Activated CD4-positive, alpha-beta T cell treated with anti-CD3 and anti-CD28 coated beads for 36 hours (primary cell): ENCODE measurements around the gene AKT1S1. TPM values are rescaled to one million over a fixed set of nuclear protein-coding genes. Genes with fewer than 3 reads are reported as not detected.
A peak's percentile ranks its signal among the peaks of the same experiment; 100 is the strongest.

Experiments
- ATAC-seq: fragments of 200-7000 bp; cut with Tn5 transposase; one replicate; pipeline ENCODE4 v1.10.0; 2021; ENCODE audit warnings: mild to moderate bottlenecking, moderate library complexity
- CTCF ChIA-PET: fragments of 350-600 bp; sonication (Branson Sonifier 250); formaldehyde crosslinking; loops from one replicate; lab custom pipeline; 2021; ENCODE audit warnings: antibody characterized with exemption; lab: Charles Lee
- POLR2A ChIA-PET: fragments of 350-600 bp; sonication (Branson Sonifier 250); formaldehyde crosslinking; loops from one replicate; lab custom pipeline; 2021; ENCODE audit warnings: antibody characterized with exemption, inconsistent platforms; lab: Charles Lee
- DNase-seq: peaks from one replicate; pipeline ENCODE4 v3.0.0-alpha.2; 2020
- H3K27ac Mint-ChIP-seq: one replicate; pipeline ENCODE4 v1.8.0; 2021; ENCODE audit warnings: mixed read lengths
- H3K27me3 Mint-ChIP-seq: one replicate; pipeline ENCODE4 v1.8.0; 2021; ENCODE audit warnings: mixed read lengths
- H3K36me3 Mint-ChIP-seq: one replicate; pipeline ENCODE4 v1.8.0; 2021; ENCODE audit warnings: low read depth, mixed read lengths
- H3K4me1 Mint-ChIP-seq: one replicate; pipeline ENCODE4 v1.8.0; 2021; ENCODE audit warnings: mixed read lengths
- H3K4me3 Mint-ChIP-seq: one replicate; pipeline ENCODE4 v1.8.0; 2021; ENCODE audit warnings: mild to moderate bottlenecking, moderate library complexity, mixed read lengths
- H3K9me3 Mint-ChIP-seq: one replicate; pipeline ENCODE4 v1.8.0; 2021; ENCODE audit warnings: low read depth, mixed read lengths
- intact Hi-C, 2 experiments: fragments of 100-400 bp; cut with DNase I in 1 of 2; cut with micrococcal nuclease in 1 of 2; formaldehyde crosslinking; loops; one replicate each; pipeline versions ENCODE4 v1.14.2 to v1.15.1; 2022 to 2024; cut with DNase I, micrococcal nuclease
- total RNA-seq, 2 experiments: library from RNA; stranded (reverse); gene quantifications; one replicate each; pipeline ENCODE4 v1.2.3, GENCODE V29; 2021

Gene AKT1S1
- total RNA-seq, 2 experiments from 2014 or later = 16.1 to 20.3 TPM

DNA sequence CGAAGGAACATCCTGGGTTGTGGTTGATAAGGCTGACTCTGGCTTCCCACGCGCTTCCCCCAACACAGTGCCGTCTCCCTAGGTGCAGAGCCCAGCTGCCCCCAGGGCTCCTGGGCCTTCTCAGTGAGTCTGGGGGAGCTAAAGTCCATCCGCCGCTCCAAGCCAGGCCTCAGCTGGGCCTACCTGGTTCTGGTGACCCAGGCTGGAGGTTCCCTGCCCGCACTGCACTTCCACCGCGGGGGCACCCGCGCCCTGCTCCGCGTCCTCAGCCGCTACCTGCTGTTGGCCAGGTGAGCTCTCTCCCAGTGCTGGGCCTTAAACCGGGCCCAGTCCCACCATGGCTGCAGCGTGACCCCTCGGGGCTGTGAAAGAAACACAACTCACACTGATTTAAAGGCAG is 4.0 kb upstream of the AKT1S1 start:
- DNase-seq = no peak
- ATAC-seq = no peak
- Mint-ChIP-seq H3K36me3 (peaks cover 47% of the 10 kb centered on the region), H3K4me1 (peaks cover 14% of the 10 kb centered on the region), H3K4me3 (no peak overlapping the region), H3K27ac (no peak overlapping the region), H3K27me3 (no peaks in the 10 kb centered on the region), H3K9me3 (no peaks in the 10 kb centered on the region)
- intact Hi-C loops = no loop called here
- CTCF ChIA-PET = no interaction called here
- POLR2A ChIA-PET = no interaction called here

DNA sequence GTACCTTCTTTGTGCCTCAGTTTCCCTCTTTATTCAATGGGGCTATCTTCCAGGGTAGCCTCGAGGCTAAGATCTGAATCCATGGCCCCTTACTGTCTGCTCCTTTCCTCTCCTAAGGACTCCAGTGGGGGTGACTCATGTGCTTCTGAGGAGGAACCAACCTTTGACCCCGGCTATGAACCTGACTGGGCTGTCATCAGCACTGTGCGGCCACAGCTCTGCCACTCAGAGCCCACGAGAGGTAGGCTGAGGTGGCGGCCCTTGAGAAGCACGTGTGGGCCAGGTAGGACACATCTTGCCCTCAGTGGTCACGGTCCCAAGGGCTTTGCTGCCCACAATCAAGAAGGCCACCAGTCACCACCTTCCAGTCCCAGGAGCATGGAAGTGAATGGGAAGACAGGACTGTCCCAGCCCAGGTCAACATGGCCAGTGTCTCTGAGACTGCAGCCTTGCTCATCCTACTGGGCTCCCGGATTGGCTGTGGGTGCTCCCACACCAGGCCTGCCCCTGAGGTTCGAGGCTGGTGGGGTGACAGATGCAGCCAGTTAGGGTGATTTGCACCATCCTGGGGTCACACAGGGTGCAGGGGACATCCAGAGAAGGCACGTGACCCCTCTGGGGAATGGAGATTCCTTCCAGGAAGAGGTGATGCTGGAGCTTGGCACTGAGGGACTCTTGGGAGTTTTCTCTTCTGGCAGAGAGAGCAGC is 3.2 kb upstream of the AKT1S1 start:
- intact Hi-C loops = no loop called here
- Mint-ChIP-seq H3K4me3 (no peak overlapping the region), H3K9me3 (no peaks in the 10 kb centered on the region), H3K4me1 (peaks cover 16% of the 10 kb centered on the region), H3K27ac (no peak overlapping the region), H3K36me3 (peaks cover 47% of the 10 kb centered on the region), H3K27me3 (no peaks in the 10 kb centered on the region)
- ChIA-PET POLR2A (no interaction called here), CTCF (no interaction called here)
- DNase-seq = no peak
- no peak for ATAC-seq

DNA sequence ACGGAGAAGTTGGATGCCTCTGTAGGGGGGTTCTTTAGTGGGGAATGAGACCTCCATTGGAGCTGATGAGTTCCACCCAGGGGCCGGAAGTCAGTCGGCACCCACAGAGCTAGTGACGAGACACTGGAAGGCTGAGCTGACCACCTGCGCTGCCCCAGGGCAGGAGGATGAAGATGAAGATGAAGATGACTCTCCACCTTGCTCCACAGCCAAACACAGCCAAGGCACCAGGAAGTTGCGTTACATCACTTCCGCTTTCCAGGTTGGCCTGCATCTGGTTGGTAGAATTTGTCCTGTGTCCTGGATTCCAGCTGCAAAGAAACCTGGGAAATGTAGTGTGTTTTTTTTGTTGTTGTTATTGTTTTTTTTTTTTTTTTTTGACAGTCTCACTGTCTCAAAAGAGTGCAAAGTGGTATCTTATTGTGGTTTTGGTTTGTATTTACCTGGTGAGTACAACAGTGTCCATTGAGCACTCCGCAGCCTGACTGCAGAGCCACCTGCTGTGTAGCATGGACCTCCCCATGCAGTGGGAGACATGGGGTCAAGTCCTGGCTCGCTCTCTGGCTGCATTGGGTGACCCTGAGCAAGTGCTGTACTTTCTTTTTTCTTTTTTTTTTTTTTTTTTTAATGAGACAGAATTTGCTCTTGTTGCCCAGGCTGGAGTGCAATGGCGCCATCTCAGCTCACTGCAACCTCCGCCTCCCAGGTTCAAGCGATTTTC is 2.2 kb upstream of the AKT1S1 start:
- peak; percentile 31 for DNase-seq
- intact Hi-C loops = loop anchor here in 1 of 2 experiments (2.0 to 5.0 kb wide), 5 partner anchors 108 to 1517 kb away; partner anchors contain the start of genes NUCB1, SYNGR4 and TMEM143
- Mint-ChIP-seq H3K4me3 (no peak overlapping the region), H3K27me3 (no peaks in the 10 kb centered on the region), H3K4me1 (peaks cover 24% of the 10 kb centered on the region), H3K27ac (no peak overlapping the region), H3K9me3 (no peaks in the 10 kb centered on the region), H3K36me3 (peaks cover 42% of the 10 kb centered on the region)
- POLR2A ChIA-PET = no interaction called here
- CTCF ChIA-PET = interaction anchor here (0.8 kb wide), 1 partner anchor 50 kb away, joined by 3 read pairs; the partner anchor contains the start of gene NUP62
- no peak for ATAC-seq

DNA sequence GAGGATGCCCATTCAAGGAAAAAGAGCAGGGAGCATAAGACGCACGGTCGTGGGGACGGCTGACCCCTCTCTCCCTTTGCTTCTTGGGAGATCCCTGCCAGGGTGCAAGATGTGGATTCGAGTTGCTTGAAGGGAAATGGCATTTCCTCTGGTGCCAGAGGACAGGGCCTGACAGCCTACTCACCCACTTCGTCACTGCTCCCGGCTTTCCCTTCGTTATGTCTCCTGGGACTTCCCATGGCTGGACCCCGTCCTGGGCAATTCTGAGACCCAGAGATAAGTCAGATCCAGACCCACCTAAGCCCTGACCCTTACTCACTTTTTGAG is 1.6 kb upstream of the AKT1S1 start:
- Mint-ChIP-seq H3K4me3 (no peak overlapping the region), H3K27ac (peak overlapping the region; percentile 47), H3K36me3 (peaks cover 38% of the 10 kb centered on the region), H3K9me3 (no peaks in the 10 kb centered on the region), H3K4me1 (peaks cover 25% of the 10 kb centered on the region), H3K27me3 (no peaks in the 10 kb centered on the region)
- intact Hi-C loops = loop anchor here in 1 of 2 experiments (1.0 to 5.0 kb wide), 6 partner anchors 12 to 1516 kb away; partner anchors contain the start of genes NUCB1, SYNGR4 and TMEM143
- ATAC-seq (no peak), DNase-seq (no peak)
- CTCF ChIA-PET = interaction anchor here (0.8 kb wide), 1 partner anchor 51 kb away, joined by 3 read pairs; the partner anchor contains the start of gene NUP62
- POLR2A ChIA-PET = no interaction called here

DNA sequence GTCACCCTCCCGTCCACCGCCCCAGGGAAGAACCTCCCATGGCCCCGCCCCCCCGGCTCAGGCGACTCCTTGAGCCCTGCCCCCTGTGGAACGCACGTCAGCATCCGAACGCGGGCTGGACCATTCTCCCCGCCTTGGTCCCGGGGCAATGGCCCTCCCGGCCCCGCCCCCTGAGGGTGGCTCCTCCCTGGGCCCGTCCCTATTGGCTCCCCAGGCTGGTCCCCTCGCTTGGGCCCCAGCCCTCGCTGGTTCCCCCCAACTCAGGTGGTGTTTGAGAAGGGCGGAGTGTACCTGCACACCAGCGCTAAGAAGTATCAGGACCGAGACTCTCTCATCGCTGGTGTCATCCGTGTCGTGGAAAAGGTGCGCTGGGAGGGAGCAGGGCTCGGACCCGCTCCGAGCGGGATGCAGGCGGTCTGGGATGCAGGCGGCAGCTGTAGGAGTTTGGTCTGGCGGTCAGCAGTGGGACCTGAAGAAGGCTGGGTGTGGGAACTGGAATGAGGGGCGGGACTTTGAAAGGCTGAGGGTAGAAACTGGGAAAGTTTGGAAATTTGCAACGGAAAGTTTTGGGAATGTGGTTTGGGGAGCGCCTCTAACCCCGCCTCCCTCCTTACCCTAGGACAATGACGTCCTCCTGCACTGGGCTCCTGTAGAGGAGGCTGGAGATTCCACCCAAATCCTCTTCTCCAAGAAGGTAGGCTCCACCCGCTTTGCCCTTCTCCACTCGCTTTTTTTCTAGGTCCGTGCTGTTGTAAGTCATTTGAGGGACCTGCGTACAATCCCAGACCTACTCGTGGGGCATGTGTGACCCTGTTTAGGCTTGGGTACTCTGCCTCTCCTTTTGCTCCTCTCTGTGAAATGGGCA is 956 bp upstream of the AKT1S1 start:
- H3K27me3 Mint-ChIP-seq = no peaks in the 10 kb centered on the region
- H3K4me3 Mint-ChIP-seq = no peak overlapping the region
- intact Hi-C loops = loop anchor here (1.0 to 5.0 kb wide), 25 partner anchors 9 to 1516 kb away; partner anchors contain the start of genes ATF5 (in 2 of the 2), FUZ (in 2 of the 2), NUP62 (in 2 of the 2) and ALDH16A1 (in 1 of the 2)
- H3K27ac Mint-ChIP-seq = no peak overlapping the region
- peak; percentile 100 for DNase-seq
- CTCF ChIA-PET = interaction anchor here (1.6 kb wide), 1 partner anchor 16 kb away, joined by 3 read pairs; no protein-coding TSS in a partner anchor
- POLR2A ChIA-PET = interaction anchor here (1.6 to 1.9 kb wide), 4 partner anchors 10 to 238 kb away, joined by 4 to 17 read pairs (median 10); partner anchors contain the start of genes ATF5, NUP62, PNKP and RRAS
- H3K4me1 Mint-ChIP-seq = peaks cover 25% of the 10 kb centered on the region
- ATAC-seq = peak; percentile 79
- peaks cover 33% of the 10 kb centered on the region for H3K36me3 Mint-ChIP-seq
- no peaks in the 10 kb centered on the region for H3K9me3 Mint-ChIP-seq

DNA sequence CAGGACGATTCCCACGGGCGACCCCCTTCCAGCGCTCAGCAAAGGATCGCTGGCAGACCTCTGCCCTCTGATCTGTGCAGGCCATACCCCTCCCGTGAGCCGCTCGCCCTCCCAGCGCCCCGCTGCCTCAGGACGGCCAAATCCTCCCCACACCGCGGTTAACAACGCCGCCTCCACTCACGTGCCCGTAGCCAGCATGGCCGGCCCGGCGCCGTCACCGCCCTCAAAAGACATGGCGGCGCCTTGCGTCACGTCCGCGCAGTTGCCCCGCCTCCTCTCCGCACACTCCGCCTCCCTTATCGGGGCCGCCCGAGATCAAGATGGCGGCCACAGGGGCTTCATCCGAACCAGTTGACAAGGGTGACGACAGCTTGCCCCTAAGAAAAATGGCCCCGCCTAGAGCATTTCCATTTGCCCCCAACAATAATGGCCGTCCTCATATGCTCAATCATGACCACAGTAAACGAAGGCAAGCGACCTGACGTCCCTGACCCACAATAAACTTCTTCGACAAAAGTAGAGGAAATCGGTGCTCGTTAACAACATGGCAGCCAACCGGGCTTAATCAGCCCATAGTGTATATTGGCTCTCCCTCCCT is 634 bp downstream of the AKT1S1 start:
- Mint-ChIP-seq H3K27me3 (no peaks in the 10 kb centered on the region), H3K9me3 (no peaks in the 10 kb centered on the region), H3K27ac (no peak overlapping the region), H3K4me3 (no peak overlapping the region), H3K36me3 (peaks cover 22% of the 10 kb centered on the region), H3K4me1 (peaks cover 31% of the 10 kb centered on the region)
- DNase-seq (peak; percentile 99), ATAC-seq (peak; percentile 60)
- intact Hi-C loops = loop anchor here (1.0 to 5.0 kb wide), 26 partner anchors 7 to 1514 kb away; partner anchors contain the start of genes ATF5 (in 2 of the 2), FUZ (in 2 of the 2), NUP62 (in 2 of the 2) and VRK3 (in 2 of the 2)
- ChIA-PET POLR2A (interaction anchor here (0.8 to 1.9 kb wide), 5 partner anchors 9 to 236 kb away, joined by 3 to 17 read pairs (median 7); partner anchors contain the start of genes ATF5, NUP62, PNKP and RRAS), CTCF (interaction anchor here (0.6 to 1.7 kb wide), 6 partner anchors 14 to 903 kb away, joined by 3 to 4 read pairs (median 3); partner anchors contain the start of genes ATF5, NUP62 and RPS11)

DNA sequence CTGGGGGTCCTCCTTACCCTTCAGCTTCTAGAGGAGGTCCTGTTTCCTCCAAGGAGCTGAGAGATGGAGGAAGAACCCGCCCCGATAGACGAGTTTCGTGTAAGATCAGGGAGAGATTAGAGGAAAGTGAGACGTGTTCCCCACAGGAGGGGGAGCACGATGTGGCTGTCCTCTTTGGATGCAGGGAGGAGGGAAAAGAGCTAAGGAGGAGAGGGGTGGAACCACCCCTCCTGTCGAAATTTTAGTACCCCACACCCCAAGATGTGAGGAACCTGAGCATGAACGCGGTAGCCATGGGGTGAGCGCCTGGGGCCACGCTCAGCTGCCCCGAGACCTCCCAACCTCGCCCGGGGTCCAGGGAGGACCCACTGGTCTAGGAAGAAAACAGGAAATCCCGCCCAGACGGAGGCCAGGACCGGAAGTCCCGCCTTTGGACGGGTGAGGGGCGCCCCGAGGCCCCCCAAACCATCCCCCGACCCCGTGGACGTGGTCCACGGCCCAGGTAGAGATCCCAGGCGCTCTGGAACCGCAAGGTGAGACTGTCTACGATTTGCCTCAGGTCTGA is 1.2 kb downstream of the AKT1S1 start:
- no peaks in the 10 kb centered on the region for H3K27me3 Mint-ChIP-seq
- H3K4me3 Mint-ChIP-seq = no peak overlapping the region
- ChIA-PET CTCF (interaction anchor here (0.7 to 1.7 kb wide), 4 partner anchors 15 to 380 kb away, joined by 3 to 4 read pairs (median 3); partner anchors contain the start of genes ATF5, NUP62 and RPS11), POLR2A (interaction anchor here (0.7 to 1.9 kb wide), 5 partner anchors 8 to 236 kb away, joined by 3 to 17 read pairs (median 7); partner anchors contain the start of genes ATF5, NUP62, PNKP and RRAS)
- no peak for ATAC-seq
- H3K27ac Mint-ChIP-seq = no peak overlapping the region
- H3K36me3 Mint-ChIP-seq = peaks cover 21% of the 10 kb centered on the region
- no peaks in the 10 kb centered on the region for H3K9me3 Mint-ChIP-seq
- DNase-seq = peak; percentile 66
- intact Hi-C loops = loop anchor here (1.0 to 5.0 kb wide), 10 partner anchors 21 to 1514 kb away; partner anchors contain the start of genes FUZ (in 1 of the 2), IL4I1 (in 1 of the 2), MED25 (in 1 of the 2) and NUCB1 (in 1 of the 2)
- H3K4me1 Mint-ChIP-seq = peaks cover 31% of the 10 kb centered on the region

DNA sequence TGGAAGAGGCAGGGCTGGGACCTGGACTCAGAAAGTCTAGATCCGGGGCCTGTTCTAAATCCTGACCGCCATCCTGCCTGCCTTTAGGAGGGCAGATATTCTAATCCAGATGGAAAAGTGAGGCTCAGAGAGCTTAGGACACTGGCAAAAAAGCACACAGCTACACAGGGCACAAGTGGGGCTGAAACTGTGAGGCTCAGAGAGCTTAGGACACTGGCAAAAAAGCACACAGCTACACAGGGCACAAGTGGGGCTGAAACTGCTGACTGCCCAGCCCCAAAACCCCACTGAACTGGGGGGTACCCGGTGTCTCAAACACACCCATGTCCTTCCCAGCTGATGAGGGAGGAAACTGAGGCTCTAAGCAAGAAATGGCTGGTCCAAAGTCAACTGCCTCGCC is 2.0 kb downstream of the AKT1S1 start:
- ChIA-PET POLR2A (no interaction called here), CTCF (interaction anchor here (0.5 to 0.6 kb wide), 2 partner anchors 104 to 151 kb away, joined by 3 read pairs; no protein-coding TSS in a partner anchor)
- intact Hi-C loops = loop anchor here in 1 of 2 experiments (5.0 kb wide), 4 partner anchors 112 to 1513 kb away; partner anchors contain the start of genes NUCB1, SYNGR4 and TMEM143
- Mint-ChIP-seq H3K36me3 (peaks cover 16% of the 10 kb centered on the region), H3K4me3 (no peak overlapping the region), H3K4me1 (peaks cover 35% of the 10 kb centered on the region), H3K27ac (no peak overlapping the region), H3K9me3 (no peaks in the 10 kb centered on the region), H3K27me3 (no peaks in the 10 kb centered on the region)
- DNase-seq (no peak), ATAC-seq (no peak)

DNA sequence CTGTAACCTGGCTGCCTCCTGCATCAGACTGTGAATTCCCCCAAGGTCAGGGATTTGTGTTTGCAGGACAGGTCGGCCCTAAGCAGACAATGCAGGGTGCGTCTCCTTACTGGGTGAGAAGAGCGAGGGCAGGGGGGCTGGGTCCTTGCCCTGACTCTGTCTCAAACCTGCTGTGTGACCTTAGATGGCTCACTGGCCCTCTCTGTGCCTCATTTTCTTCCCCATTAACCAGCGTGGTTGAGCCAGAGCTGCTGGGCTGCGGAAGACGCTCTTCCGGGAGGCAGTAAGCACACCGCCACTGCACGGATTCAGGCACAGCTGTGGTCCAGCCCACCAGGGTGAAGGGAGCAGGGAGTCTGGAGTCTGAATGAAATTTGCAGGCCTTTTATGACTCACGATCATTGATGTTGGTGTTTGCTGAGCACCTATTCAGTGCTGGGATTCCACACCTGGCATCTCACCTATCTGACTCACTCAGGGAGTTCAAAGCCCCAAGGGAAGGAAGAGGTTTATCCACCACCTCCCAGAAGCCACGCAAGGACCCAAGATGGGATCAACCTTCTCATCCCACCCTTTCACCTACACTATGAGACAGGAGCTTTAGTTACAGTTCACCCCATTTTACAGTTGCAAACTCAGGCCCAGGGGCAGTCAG is 2.5 kb downstream of the AKT1S1 start:
- no peak for ATAC-seq
- Mint-ChIP-seq H3K4me3 (no peak overlapping the region), H3K9me3 (no peaks in the 10 kb centered on the region)

More for the DNA sequence above, 2.5 kb downstream of the AKT1S1 start:
- Mint-ChIP-seq H3K4me1 (peaks cover 38% of the 10 kb centered on the region), H3K27ac (no peak overlapping the region), H3K36me3 (peaks cover 12% of the 10 kb centered on the region), H3K27me3 (no peaks in the 10 kb centered on the region)
- no peak for DNase-seq
- ChIA-PET POLR2A (no interaction called here), CTCF (interaction anchor here (0.5 to 0.6 kb wide), 2 partner anchors 104 to 151 kb away, joined by 3 read pairs; no protein-coding TSS in a partner anchor)
- intact Hi-C loops = loop anchor here in 1 of 2 experiments (5.0 kb wide), 4 partner anchors 113 to 1512 kb away; partner anchors contain the start of genes NUCB1, SYNGR4 and TMEM143
